Neural crest cell (in vitro differentiated cells): ENCODE results near the gene EHD2. TPM values are rescaled to one million over a fixed set of nuclear protein-coding genes. Genes with fewer than 3 reads are reported as not detected.
"Not testable (repeated sequence)": the region's sequence is repeated elsewhere in the genome, so short reads cannot be mapped to it uniquely, and the experiment has no call there.

ENCODE experiments used
- DNase-seq: peaks from one replicate; pipeline ENCODE4 v3.0.0; 2021; ENCODE audit warnings: low read depth, mixed read lengths, low spot score
- H3K27ac Mint-ChIP-seq: one replicate; pipeline ENCODE4 v1.8.0; 2021; ENCODE audit warnings: mild to moderate bottlenecking, mixed read lengths; ENCODE audit not compliant: unreplicated experiment
- H3K27me3 Mint-ChIP-seq: 2 replicates; pipeline ENCODE4 v1.8.0; 2021; ENCODE audit warnings: low read depth, mild to moderate bottlenecking, mixed read lengths
- H3K36me3 Mint-ChIP-seq: 2 replicates; pipeline ENCODE4 v1.8.0; 2021; ENCODE audit warnings: low read depth, mild to moderate bottlenecking, mixed read lengths
- H3K4me1 Mint-ChIP-seq: 2 replicates; pipeline ENCODE4 v1.8.0; 2021; ENCODE audit warnings: mixed read lengths
- H3K4me3 Mint-ChIP-seq: one replicate; pipeline ENCODE4 v1.8.0; 2021; ENCODE audit warnings: mild to moderate bottlenecking, mixed read lengths
- H3K9me3 Mint-ChIP-seq: 2 replicates; pipeline ENCODE4 v1.8.0; 2021; ENCODE audit warnings: mixed read lengths
- CTCF ChIP-seq: fragments of 200-600 bp; sonication (generic); conservative IDR thresholded peaks from 2 replicates; pipeline ENCODE4 v1.5.0; 2021; ENCODE audit warnings: antibody characterized with exemption, mild to moderate bottlenecking
- total RNA-seq: library from RNA; stranded (reverse); gene quantifications from 2 replicates; pipeline ENCODE4 v1.2.1, GENCODE V29; 2021

Gene EHD2
- total RNA-seq, 1 donor from 2014 or later: 0.47 TPM

GRCh38 chr19:47760632-47760999, 47.4 kb downstream of the EHD2 start:
- Mint-ChIP-seq H3K4me3 (no peak overlapping the region), H3K9me3 (no peaks in the 10 kb centered on the region), H3K27ac (no peak overlapping the region), H3K36me3 (peaks cover 22% of the 10 kb centered on the region), H3K4me1 (no peaks in the 10 kb centered on the region), H3K27me3 (no peaks in the 10 kb centered on the region)
- DNase-seq: no peak
- no peak for TF ChIP-seq CTCF

- TF ChIP-seq CTCF: no peak
- Mint-ChIP-seq H3K4me1 (peaks cover 4% of the 10 kb centered on the region), H3K27ac (no peak overlapping the region), H3K27me3 (no peaks in the 10 kb centered on the region), H3K9me3 (no peaks in the 10 kb centered on the region), H3K4me3 (no peak overlapping the region), H3K36me3 (peaks cover 22% of the 10 kb centered on the region)
- DNase-seq: no peak
Measured at GRCh38 chr19:47761566-47761965, 48.3 kb downstream of the EHD2 start.

- H3K27me3 Mint-ChIP-seq: no peaks in the 10 kb centered on the region
- H3K4me3 Mint-ChIP-seq: no peak overlapping the region
- TF ChIP-seq CTCF: no peak
- H3K27ac Mint-ChIP-seq: no peak overlapping the region
- no peak for DNase-seq
- H3K9me3 Mint-ChIP-seq: no peaks in the 10 kb centered on the region
- H3K4me1 Mint-ChIP-seq: peaks cover 4% of the 10 kb centered on the region
- H3K36me3 Mint-ChIP-seq: peaks cover 19% of the 10 kb centered on the region
Measured at GRCh38 chr19:47762151-47762550, 48.9 kb downstream of the EHD2 start.

GRCh38 chr19:47762615-47763308, 49.5 kb downstream of the EHD2 start:
- no peak for TF ChIP-seq CTCF
- Mint-ChIP-seq H3K36me3 (peaks cover 13% of the 10 kb centered on the region), H3K4me3 (peak overlapping the region; percentile 11), H3K27ac (peak overlapping the region; percentile 39), H3K9me3 (no peaks in the 10 kb centered on the region), H3K27me3 (no peaks in the 10 kb centered on the region), H3K4me1 (peaks cover 4% of the 10 kb centered on the region)
- no peak for DNase-seq

GRCh38 chr19:47764705-47765104, 51.5 kb downstream of the EHD2 start:
- not testable (repeated sequence) for H3K4me1 Mint-ChIP-seq, H3K9me3 Mint-ChIP-seq, H3K27ac Mint-ChIP-seq, H3K36me3 Mint-ChIP-seq, H3K27me3 Mint-ChIP-seq, DNase-seq, H3K4me3 Mint-ChIP-seq

- Mint-ChIP-seq H3K9me3 (peaks cover 5% of the 10 kb centered on the region), H3K4me1 (peaks cover 15% of the 10 kb centered on the region), H3K27me3 (no peaks in the 10 kb centered on the region), H3K27ac (no peak overlapping the region), H3K4me3 (peak overlapping the region; percentile 51), H3K36me3 (no peaks in the 10 kb centered on the region)
- TF ChIP-seq CTCF: peak; percentile 80
- DNase-seq: peak; percentile 83
Measured at GRCh38 chr19:47765523-47766358, 52.5 kb downstream of the EHD2 start.
